Activated CD8-positive, alpha-beta memory T cell treated with anti-CD3 and anti-CD28 coated beads, Interleukin-2, amount 10 ng/mL, durations not matched to agents 7 days and 5 days (primary cell): ENCODE results near the gene CDRT4. TPM values are rescaled to one million over a fixed set of nuclear protein-coding genes. Genes with fewer than 3 reads are reported as not detected.

Source experiments
- ATAC-seq: fragments of 150-1000 bp; cut with Tn5 transposase; one replicate; pipeline ENCODE4 v1.10.0; 2021; ENCODE audit warnings: moderate library complexity
- CTCF ChIA-PET: fragments of 350-600 bp; sonication (Branson Sonifier 250); formaldehyde crosslinking; loops from one replicate; lab custom pipeline; 2021; ENCODE audit warnings: antibody characterized with exemption; lab: Charles Lee
- DNase-seq: peaks from one replicate; pipeline ENCODE4 v3.0.0-alpha.2; 2020
- H3K27ac Mint-ChIP-seq: one replicate; pipeline ENCODE4 v1.8.0; 2021; ENCODE audit warnings: mild to moderate bottlenecking, mixed read lengths
- H3K27me3 Mint-ChIP-seq: one replicate; pipeline ENCODE4 v1.8.0; 2021; ENCODE audit warnings: mixed read lengths
- H3K36me3 Mint-ChIP-seq: one replicate; pipeline ENCODE4 v1.8.0; 2021; ENCODE audit warnings: mild to moderate bottlenecking, mixed read lengths
- H3K4me1 Mint-ChIP-seq: one replicate; pipeline ENCODE4 v1.8.0; 2021; ENCODE audit warnings: mixed read lengths
- H3K4me3 Mint-ChIP-seq: one replicate; pipeline ENCODE4 v1.8.0; 2021; ENCODE audit warnings: mild to moderate bottlenecking, moderate library complexity, mixed read lengths
- H3K9me3 Mint-ChIP-seq: one replicate; pipeline ENCODE4 v1.8.0; 2022; ENCODE audit warnings: low read depth, mixed read lengths
- total RNA-seq, 2 experiments: library from RNA; stranded (reverse); gene quantifications; one replicate each; pipeline ENCODE4 v1.2.3, GENCODE V29; 2021

The CDRT4 gene
- total RNA-seq, 2 experiments from 2014 or later = 4.9 to 8.4 TPM

DNA sequence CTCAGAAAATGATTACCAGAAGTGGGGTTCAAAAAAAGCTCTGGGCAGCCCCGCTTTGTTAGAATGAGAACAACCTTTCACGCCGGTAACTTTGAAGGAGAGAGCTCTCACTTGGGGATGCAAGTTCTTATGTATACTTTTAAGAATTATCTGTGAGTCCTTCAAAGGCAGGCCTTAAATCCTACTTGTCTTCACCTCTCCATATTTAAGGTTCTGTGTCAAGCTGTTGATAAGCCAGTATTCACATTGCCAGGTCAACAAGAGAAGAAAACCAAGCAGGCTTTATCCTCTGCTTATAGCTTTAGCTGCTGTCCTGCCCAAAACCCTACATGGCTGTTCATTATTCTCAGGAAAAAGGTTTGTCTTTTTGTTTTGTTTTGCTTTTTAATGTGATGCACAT lies 42.9 kb downstream of the CDRT4 start:
- no peak overlapping the region for H3K4me3 Mint-ChIP-seq
- no peak overlapping the region for H3K27ac Mint-ChIP-seq
- no peaks in the 10 kb centered on the region for H3K4me1 Mint-ChIP-seq
- DNase-seq (no peak), ATAC-seq (no peak)
- H3K27me3 Mint-ChIP-seq = no peaks in the 10 kb centered on the region
- H3K9me3 Mint-ChIP-seq = no peaks in the 10 kb centered on the region
- CTCF ChIA-PET = no interaction called here
- no peaks in the 10 kb centered on the region for H3K36me3 Mint-ChIP-seq

GRCh38 chr17:15422392-15422965 lies 44.9 kb downstream of the CDRT4 start:
- no peaks in the 10 kb centered on the region for H3K4me1 Mint-ChIP-seq
- H3K27ac Mint-ChIP-seq = no peak overlapping the region
- H3K36me3 Mint-ChIP-seq = no peaks in the 10 kb centered on the region
- no peaks in the 10 kb centered on the region for H3K9me3 Mint-ChIP-seq
- ATAC-seq (no peak), DNase-seq (no peak)
- no peak overlapping the region for H3K4me3 Mint-ChIP-seq
- CTCF ChIA-PET = no interaction called here
- no peaks in the 10 kb centered on the region for H3K27me3 Mint-ChIP-seq

GRCh38 chr17:15418781-15419180 lies 48.6 kb downstream of the CDRT4 start:
- no peaks in the 10 kb centered on the region for H3K4me1 Mint-ChIP-seq
- no peak overlapping the region for H3K27ac Mint-ChIP-seq
- no peak overlapping the region for H3K4me3 Mint-ChIP-seq
- CTCF ChIA-PET = no interaction called here
- no peaks in the 10 kb centered on the region for H3K36me3 Mint-ChIP-seq
- H3K9me3 Mint-ChIP-seq = no peaks in the 10 kb centered on the region
- no peaks in the 10 kb centered on the region for H3K27me3 Mint-ChIP-seq
- DNase-seq = no peak
- ATAC-seq = no peak

DNA sequence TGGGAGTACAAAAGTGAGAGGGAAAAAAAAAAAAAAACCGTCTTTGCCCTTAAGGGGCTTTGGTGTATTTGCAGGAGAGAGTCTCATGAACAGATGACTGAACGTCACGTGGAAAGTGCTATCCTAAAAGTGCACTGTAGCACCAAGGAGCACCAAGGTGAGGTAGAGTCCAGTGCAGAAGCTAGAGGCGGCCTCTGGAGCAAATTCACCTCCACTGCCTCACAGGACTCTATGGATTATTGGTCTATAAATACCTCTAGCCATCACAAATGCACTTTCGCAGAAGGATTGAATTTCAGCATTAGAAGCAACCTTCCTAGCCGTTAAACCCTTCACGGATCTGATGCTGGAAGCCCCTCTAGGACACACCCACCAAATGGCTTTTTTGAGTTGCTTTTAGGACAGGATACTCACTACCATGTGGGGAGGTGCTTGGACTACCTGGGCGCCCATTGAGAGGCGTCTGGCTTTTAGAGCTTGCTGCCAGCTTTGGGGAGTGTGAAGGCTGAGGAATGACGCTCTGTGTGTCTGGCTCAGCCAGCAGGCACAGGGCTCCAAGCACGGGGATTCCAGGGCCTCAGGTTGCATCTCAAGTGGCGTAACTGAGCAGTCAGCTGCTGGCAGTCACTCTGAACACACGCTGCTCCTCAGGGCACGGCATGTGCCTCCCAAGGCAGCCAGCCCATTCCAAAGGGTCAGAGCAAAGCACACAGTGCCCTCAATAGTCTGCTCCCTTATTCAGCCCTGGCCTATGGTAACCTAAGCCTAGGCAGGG lies 52.7 kb downstream of the CDRT4 start:
- Mint-ChIP-seq H3K27me3 (no peaks in the 10 kb centered on the region), H3K9me3 (no peaks in the 10 kb centered on the region), H3K36me3 (no peaks in the 10 kb centered on the region), H3K4me1 (no peaks in the 10 kb centered on the region), H3K27ac (no peak overlapping the region), H3K4me3 (no peak overlapping the region)
- CTCF ChIA-PET = no interaction called here
- DNase-seq = no peak
- no peak for ATAC-seq

DNA sequence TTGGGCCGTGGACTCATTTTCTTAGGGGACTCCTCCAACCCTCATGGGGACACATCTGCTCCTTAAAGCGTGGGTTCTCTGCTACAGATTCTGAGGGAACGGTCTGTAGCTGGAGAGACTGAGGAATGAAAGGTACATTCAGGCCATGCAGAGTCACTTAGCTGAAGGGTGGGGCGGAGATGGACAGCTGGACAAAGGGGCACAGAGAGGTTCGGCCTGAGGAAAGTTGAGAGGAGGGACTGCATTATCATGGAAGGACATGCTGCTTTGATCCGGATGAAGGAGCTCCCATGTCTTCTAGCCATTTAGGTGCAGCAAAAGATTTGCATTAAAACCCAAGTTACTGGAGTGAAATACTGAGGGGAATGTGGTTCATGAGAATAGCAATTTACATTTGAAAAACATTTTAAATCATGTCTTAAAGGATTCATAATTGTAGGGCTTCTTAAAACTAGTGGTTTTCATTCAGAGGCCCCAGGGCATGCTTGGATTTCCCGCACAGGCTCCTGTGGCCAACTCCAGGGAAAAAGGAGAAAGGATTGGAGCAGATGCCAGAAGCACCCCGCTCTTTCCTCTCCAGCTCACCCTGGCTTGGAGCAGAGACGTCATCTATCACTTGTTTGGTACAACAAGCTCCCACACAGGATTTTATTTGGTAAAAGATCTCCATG lies 54.2 kb downstream of the CDRT4 start:
- no peak overlapping the region for H3K4me3 Mint-ChIP-seq
- no peaks in the 10 kb centered on the region for H3K9me3 Mint-ChIP-seq
- H3K27ac Mint-ChIP-seq = no peak overlapping the region
- DNase-seq (no peak), ATAC-seq (no peak)
- H3K36me3 Mint-ChIP-seq = no peaks in the 10 kb centered on the region
- H3K4me1 Mint-ChIP-seq = no peaks in the 10 kb centered on the region
- no peaks in the 10 kb centered on the region for H3K27me3 Mint-ChIP-seq
- CTCF ChIA-PET = no interaction called here

DNA sequence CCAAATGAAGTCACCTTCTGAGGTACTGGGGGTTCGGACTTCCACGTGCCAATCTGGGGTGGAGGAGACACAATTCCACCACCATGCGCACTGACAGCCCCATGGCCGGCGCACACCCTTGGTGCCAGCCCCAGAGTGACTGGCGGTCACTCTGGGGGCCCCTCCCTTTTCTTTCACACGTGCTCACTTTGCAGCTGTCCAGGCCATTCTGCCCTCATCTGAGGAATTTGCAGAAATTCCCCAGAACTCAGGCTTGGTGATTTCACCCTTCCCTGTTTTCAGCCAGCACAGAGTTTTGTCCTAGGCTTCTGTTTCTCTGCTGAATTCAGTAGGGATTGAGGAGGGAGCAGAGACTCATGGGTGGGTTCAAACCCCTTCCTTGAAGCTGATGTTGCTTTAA lies 54.8 kb downstream of the CDRT4 start:
- H3K27me3 Mint-ChIP-seq = no peaks in the 10 kb centered on the region
- no peaks in the 10 kb centered on the region for H3K9me3 Mint-ChIP-seq
- H3K4me1 Mint-ChIP-seq = no peaks in the 10 kb centered on the region
- no peak overlapping the region for H3K27ac Mint-ChIP-seq
- DNase-seq = no peak
- no peak overlapping the region for H3K4me3 Mint-ChIP-seq
- no peaks in the 10 kb centered on the region for H3K36me3 Mint-ChIP-seq
- no peak for ATAC-seq
- CTCF ChIA-PET = no interaction called here

DNA sequence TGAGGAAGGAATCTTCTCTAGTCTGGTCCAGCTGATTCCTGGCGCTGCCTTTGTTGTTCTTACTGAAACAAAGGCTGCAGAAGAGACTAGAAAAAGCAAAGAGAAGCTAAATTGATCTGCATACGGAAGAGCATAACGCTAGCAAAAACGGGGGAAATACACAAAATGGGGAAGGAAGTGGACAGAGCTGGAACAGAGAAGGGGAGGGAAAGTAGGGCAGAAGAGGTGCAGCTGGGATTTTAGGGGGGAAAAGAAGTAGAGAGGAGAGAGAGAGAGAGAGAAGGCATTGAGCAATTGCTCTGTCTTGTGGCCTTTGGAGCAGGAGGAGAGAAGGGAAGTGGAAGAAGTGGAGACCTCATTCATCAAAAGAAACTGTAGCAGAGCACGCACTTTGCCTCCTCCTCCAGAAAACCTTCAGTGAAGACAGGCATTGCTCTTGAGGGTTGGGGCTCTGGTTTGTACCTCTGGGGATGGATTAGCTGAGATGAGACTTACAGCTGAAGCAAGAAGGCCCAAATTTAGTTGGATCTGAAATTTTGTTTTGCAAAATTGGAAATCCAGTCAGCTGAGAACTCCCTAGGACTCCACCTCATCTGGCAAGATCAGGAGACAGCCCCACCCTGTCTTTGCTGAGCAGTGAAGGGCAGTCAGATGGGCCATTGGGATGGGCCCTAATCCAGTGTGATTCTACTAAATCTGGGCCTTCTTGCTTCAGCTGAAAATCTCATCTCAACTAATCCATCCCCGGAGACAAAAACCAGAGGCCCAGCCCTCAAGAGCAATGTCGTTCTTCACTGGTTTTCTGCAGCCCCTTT lies 55.8 kb downstream of the CDRT4 start:
- CTCF ChIA-PET = no interaction called here
- H3K27me3 Mint-ChIP-seq = no peaks in the 10 kb centered on the region
- DNase-seq = no peak
- no peaks in the 10 kb centered on the region for H3K36me3 Mint-ChIP-seq
- no peak overlapping the region for H3K4me3 Mint-ChIP-seq
- no peaks in the 10 kb centered on the region for H3K9me3 Mint-ChIP-seq
- H3K27ac Mint-ChIP-seq = no peak overlapping the region
- no peak for ATAC-seq
- no peaks in the 10 kb centered on the region for H3K4me1 Mint-ChIP-seq

GRCh38 chr17:15409721-15410250 lies 57.6 kb downstream of the CDRT4 start:
- H3K4me1 Mint-ChIP-seq = no peaks in the 10 kb centered on the region
- H3K9me3 Mint-ChIP-seq = no peaks in the 10 kb centered on the region
- CTCF ChIA-PET = no interaction called here
- H3K4me3 Mint-ChIP-seq = no peak overlapping the region
- no peak overlapping the region for H3K27ac Mint-ChIP-seq
- ATAC-seq (no peak), DNase-seq (no peak)
- no peaks in the 10 kb centered on the region for H3K36me3 Mint-ChIP-seq
- H3K27me3 Mint-ChIP-seq = no peaks in the 10 kb centered on the region

- CTCF ChIA-PET = no interaction called here
- DNase-seq = no peak
- Mint-ChIP-seq H3K9me3 (no peaks in the 10 kb centered on the region), H3K27ac (no peak overlapping the region), H3K36me3 (no peaks in the 10 kb centered on the region), H3K4me1 (no peaks in the 10 kb centered on the region), H3K4me3 (no peak overlapping the region), H3K27me3 (no peaks in the 10 kb centered on the region)
- no peak for ATAC-seq
Measured at GRCh38 chr17:15408803-15409202, 58.6 kb downstream of the CDRT4 start.

- Mint-ChIP-seq H3K9me3 (no peaks in the 10 kb centered on the region), H3K27ac (no peak overlapping the region), H3K27me3 (no peaks in the 10 kb centered on the region), H3K36me3 (no peaks in the 10 kb centered on the region), H3K4me3 (no peak overlapping the region), H3K4me1 (no peaks in the 10 kb centered on the region)
- no peak for ATAC-seq
- DNase-seq = no peak
- CTCF ChIA-PET = no interaction called here
Measured at GRCh38 chr17:15406081-15406480, 61.3 kb downstream of the CDRT4 start.

GRCh38 chr17:15405058-15405415 lies 62.4 kb downstream of the CDRT4 start:
- no peak overlapping the region for H3K27ac Mint-ChIP-seq
- DNase-seq = no peak
- CTCF ChIA-PET = no interaction called here
- no peaks in the 10 kb centered on the region for H3K9me3 Mint-ChIP-seq
- no peak for ATAC-seq
- H3K36me3 Mint-ChIP-seq = no peaks in the 10 kb centered on the region
- no peaks in the 10 kb centered on the region for H3K4me1 Mint-ChIP-seq
- no peaks in the 10 kb centered on the region for H3K27me3 Mint-ChIP-seq
- H3K4me3 Mint-ChIP-seq = no peak overlapping the region

- Mint-ChIP-seq H3K27me3 (no peaks in the 10 kb centered on the region), H3K36me3 (no peaks in the 10 kb centered on the region)
- CTCF ChIA-PET = no interaction called here
Measured at GRCh38 chr17:15404106-15405057, 63.0 kb downstream of the CDRT4 start.

More at GRCh38 chr17:15404106-15405057, 63.0 kb downstream of the CDRT4 start:
- H3K4me1 Mint-ChIP-seq = no peaks in the 10 kb centered on the region
- no peak for ATAC-seq
- H3K27ac Mint-ChIP-seq = no peak overlapping the region
- no peak for DNase-seq
- no peaks in the 10 kb centered on the region for H3K9me3 Mint-ChIP-seq
- H3K4me3 Mint-ChIP-seq = no peak overlapping the region
